Activated naive CD4-positive, alpha-beta T cell treated with anti-CD3 and anti-CD28 coated beads, Interleukin-2, amount 50 U/mL, for 16 hours (primary cell): ENCODE measurements around the gene NCOA1.
"Not testable (repeated sequence)": the region's sequence is repeated elsewhere in the genome, so short reads cannot be mapped to it uniquely, and the experiment has no call there.

Experiments
- DNase-seq: peaks from one replicate; pipeline ENCODE4 v3.0.0-alpha.2; 2020

NCOA1 gene

DNA sequence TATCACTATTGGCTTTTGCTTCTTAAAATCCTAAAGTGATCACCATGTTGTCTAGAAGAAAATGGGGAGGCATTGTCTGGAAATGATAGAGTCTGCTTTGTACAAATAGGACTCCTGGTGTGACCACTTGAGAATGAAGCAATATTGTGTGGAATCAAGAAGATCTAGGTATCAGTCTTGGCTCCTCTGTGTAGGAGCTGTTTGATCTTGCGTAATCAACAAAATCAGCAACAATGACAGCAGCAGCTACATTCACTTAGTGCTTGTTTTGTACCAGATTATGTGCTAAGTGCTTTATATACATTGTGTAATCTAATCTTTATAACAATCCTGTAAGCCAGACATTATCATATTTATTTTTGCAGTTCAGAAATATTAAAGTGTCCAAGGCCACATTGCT lies 17.8 kb downstream of the NCOA1 start:
- no peak for DNase-seq

DNA sequence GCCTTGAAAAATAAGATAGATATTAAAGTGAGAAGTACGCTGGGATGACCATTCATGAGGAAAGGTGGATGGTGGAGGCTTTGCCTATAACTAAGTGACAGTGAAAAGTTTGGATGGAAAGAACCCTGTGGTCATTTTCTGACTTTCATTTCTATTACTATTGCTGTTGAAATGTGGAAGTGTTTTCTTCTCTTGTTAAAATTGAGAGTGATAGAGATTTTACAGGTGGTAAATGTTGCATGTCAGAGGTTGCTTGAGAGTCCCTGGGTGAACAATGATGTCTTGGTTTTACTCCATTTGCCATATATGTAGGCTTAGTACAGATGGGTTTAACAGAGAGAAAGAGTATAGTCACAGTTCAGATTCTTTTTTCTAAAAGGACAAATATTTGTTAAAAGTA lies 18.4 kb downstream of the NCOA1 start:
- DNase-seq = no peak

- DNase-seq = no peak
These were observed 18.8 kb downstream of the NCOA1 start for GRCh38 chr2:24509840-24510239.

- no peak for DNase-seq
These were observed 19.7 kb downstream of the NCOA1 start for GRCh38 chr2:24510771-24511170.

DNA sequence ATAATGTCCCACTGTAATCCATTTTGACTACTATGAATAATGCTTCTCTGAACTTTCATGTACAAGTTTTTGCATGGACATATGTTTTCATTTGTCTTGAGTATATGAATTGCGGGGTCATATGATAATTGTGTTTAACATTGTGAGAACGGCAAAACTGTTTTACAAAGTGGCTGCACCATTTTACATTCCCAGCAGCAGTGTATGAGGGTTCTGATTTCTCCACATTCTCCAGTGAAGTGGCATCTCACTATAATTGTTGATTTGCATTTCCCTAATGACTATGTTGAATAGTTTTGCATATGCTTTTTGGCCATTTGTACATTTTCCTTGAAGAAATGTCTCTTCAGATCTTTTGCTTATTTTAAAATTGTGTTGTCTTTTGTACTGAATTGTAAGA lies 20.1 kb downstream of the NCOA1 start:
- no peak for DNase-seq

DNA sequence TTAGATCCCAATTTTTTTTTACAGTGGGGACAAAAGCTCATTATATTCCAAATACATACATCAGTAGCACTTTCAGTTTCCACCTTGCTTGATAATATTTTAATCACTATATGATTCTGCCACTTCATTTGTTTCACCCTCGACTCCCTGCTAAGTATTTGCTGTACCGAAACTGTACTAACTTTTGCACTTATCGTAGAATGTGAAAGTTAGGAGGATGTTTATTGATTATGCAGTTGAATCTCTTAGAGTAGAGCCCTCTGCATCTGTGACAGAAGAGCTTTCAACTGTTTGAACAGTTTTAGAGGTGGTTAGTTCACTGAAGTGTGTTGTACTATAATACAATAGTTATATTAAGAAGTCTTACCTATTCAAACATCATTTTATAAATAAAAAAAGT lies 20.8 kb downstream of the NCOA1 start:
- no peak for DNase-seq

DNA sequence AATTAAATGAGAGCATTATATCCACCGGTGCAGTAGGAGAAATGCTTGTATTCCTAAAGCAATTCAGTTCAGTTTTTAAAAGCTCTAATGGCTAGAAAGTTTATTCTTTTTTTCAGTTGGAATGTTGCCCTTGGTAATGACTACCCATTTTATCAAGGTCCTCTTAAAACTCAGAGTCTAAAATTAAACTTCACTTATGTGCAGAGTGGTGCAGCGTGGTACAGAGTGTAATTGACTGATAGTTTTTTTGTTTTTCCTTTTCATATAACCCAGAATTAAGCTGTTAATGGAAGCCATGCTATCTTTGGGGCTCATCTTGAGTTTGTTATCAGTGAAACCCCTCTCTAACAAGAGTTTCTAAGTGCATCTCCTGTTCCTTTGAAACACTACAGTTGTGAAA lies 21.4 kb downstream of the NCOA1 start:
- no peak for DNase-seq

- no peak for DNase-seq
These were observed 21.8 kb downstream of the NCOA1 start for GRCh38 chr2:24512831-24513230.

DNA sequence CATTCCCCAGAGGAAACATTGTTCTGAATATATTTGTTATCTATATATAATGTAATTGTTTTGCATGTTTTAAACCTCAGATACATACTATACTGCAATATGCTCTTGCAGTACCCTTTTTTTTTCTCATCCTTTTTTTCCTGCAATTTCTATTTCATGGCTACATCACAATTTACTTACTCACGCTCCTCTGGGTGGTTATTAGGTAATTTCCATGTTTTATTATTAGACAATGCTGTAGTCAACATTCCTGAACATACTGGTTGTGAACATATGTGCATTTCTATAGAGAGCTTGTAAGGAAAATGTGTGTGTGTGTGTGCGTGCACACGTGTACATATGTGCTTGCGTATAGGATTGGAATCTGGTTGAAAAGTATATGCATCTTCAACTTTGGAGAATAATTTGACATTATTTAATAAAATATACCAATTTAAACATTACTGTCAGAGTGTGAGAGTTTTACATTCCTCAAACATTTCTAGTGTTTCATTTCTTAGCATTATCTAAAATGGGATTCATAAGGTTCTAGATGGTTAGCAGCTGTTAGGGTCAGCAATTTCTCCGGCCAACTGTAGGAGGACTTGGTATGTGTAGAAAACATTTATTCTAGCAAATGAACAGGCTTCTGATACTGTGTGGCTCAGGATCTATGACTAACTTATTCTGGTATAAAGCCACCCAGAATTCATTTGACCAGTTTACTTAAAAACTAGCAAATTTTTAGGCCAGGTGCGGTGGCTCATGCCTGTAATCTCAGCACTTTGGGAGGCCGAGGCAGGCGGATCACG lies 22.4 kb downstream of the NCOA1 start:
- no peak for DNase-seq

GRCh38 chr2:24514820-24515219 lies 23.8 kb downstream of the NCOA1 start:
- no peak for DNase-seq

- no peak for DNase-seq
These were observed 24.3 kb downstream of the NCOA1 start for GRCh38 chr2:24515335-24515734.

DNA sequence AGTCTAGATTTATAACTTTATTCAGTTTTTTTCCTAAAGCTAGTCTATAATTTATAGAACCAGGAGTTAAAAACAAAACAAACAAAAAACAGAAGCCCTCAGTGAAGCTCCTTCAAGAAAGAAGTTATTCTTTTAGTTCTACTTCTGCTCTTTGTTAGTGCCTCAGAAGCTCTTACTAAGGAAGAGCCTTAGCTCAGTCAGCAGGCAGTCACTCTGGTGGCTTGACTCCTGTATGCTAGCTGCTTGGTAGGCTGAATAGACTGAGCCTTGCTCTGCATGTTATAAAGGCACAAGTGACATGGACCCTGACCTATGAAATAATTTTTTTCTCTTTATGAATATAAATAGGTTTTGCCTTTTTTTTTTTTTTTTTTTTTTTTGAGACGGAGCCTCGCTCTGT lies 24.8 kb downstream of the NCOA1 start:
- DNase-seq = no peak

- DNase-seq = no peak
These were observed 26.2 kb downstream of the NCOA1 start for GRCh38 chr2:24517247-24517646.

DNA sequence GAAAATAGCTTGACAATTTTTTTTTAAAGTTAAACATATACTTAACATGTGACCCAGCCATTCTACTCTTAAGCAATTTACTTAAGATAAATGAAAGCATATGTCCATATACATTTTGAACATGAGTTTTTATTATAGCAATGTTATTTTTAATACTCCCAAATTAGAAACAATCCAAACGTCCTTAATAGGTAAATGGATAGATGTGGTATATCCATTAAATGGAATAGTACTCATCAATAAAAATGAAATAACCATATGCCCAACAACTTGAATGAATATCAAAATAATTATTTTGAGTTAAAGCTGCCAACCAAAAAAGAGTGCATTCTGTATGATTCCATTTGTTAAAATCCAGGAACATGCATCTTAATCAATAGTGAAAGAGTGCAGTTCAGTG lies 29.1 kb downstream of the NCOA1 start:
- DNase-seq = no peak

GRCh38 chr2:24521162-24521857 lies 30.3 kb downstream of the NCOA1 start:
- DNase-seq = no peak

DNA sequence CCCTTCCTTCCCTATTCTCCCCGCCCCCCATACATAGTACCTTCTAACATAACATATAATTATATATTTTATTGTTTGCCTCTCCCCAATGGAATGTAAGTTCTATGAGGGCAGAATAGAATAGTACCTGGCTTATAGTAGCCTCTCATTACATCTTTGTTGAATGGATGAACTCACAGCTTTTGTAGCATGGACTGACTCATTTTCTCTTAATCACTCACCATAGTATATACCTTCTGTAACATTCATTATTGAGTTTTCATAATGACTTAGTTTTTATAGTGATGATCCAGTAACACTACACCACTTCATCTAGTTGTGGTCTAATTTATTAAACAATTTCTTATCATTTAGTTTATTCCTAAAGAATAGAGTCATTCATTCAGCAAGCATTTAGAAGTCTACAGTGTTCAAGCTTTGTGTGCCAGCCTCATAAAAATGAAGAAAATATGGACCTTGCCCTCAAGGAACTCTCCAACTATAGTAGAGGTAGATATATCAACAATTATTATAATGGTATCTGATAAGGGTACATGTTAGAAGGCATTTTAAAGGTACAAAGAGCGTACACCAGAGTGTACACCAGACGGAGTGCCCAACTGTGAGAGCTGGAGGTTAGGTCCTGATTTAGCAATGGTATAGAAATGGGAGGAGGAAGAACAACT lies 31.1 kb downstream of the NCOA1 start:
- no peak for DNase-seq

GRCh38 chr2:24527536-24527935 lies 36.5 kb downstream of the NCOA1 start:
- no peak for DNase-seq

DNA sequence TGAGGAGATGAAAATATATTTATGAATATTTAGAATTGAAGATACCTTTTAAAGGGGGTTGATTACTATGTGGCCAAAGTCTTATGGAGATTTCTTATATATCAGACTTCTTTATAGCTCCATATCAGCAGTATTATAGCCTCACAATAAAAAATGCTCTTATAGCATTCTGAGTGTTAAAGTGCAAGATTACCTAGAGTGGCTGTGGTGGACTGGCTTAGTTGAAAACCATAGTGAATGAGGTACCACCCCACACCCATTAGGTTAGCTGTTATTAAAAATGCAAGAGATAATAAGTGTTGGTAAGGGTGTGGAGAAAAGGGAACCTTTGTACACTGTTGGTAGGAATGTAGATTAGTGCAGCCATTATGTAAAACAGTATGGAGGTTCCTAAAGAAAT lies 39.7 kb downstream of the NCOA1 start:
- no peak for DNase-seq

DNA sequence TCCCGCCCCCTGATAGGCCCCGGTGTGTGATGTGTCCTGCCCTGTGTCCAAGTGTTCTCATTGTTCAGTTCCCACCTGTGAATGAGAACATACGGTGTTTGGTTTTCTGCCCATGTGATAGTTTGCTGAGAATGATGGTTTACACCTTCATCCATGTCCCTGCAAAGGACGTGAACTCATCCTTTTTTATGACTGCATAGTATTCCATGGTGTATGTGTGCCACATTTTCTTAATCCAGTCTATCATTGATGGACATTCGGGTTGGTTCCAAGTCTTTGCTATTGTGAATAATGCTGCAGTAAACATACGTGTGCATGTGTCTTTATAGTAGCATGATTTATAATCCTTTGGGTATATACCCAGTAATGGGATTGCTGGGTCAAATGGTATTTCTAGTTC lies 40.6 kb downstream of the NCOA1 start:
- not testable (repeated sequence) for DNase-seq

GRCh38 chr2:24532057-24532456 lies 41.0 kb downstream of the NCOA1 start:
- DNase-seq = not testable (repeated sequence)

DNA sequence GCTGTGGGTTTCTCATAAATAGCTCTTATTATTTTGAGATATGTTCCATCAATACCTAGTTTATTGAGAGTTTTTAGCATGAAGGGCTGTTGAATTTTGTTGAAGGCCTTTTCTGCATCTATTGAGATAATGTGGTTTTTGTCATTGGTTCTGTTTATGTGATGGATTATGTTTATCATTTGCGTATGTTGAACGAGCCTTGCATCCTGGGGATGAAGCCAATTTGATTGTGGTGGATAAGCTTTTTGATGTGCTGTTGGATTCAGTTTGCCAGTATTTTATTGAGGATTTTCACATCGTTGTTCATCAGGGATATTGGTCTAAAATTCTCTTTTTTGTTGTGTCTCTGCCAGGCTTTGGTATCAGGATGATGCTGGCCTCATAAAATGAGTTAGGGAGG lies 42.5 kb downstream of the NCOA1 start:
- not testable (repeated sequence) for DNase-seq

- DNase-seq = no peak
These were observed 47.7 kb downstream of the NCOA1 start for GRCh38 chr2:24538720-24539119.

GRCh38 chr2:24539258-24539657 lies 48.2 kb downstream of the NCOA1 start:
- no peak for DNase-seq

GRCh38 chr2:24540011-24540477 lies 49.0 kb downstream of the NCOA1 start:
- no peak for DNase-seq
